Measurements from ENCODE around the gene EFCAB9.
"Not testable (repeated sequence)": the region's sequence is repeated elsewhere in the genome, so short reads cannot be mapped to it uniquely, and the experiment has no call there.

The EFCAB9 gene

GRCh38 chr5:172188893-172189692 lies 4.9 kb upstream of the EFCAB9 start:
- DNase-seq (ENCODE audit: low read depth in 2 of 2) = no peak

GRCh38 chr5:172189693-172190296 lies 4.2 kb upstream of the EFCAB9 start:
- DNase-seq (ENCODE audit: low read depth in 2 of 2) = no peak

GRCh38 chr5:172194985-172195774 lies 1.2 kb downstream of the EFCAB9 start:
- no peak for DNase-seq (ENCODE audit: low read depth in 2 of 2)

- DNase-seq (ENCODE audit: low read depth in 2 of 2) = not testable (repeated sequence)
These were observed 3.8 kb downstream of the EFCAB9 start for GRCh38 chr5:172197775-172198174.

DNA sequence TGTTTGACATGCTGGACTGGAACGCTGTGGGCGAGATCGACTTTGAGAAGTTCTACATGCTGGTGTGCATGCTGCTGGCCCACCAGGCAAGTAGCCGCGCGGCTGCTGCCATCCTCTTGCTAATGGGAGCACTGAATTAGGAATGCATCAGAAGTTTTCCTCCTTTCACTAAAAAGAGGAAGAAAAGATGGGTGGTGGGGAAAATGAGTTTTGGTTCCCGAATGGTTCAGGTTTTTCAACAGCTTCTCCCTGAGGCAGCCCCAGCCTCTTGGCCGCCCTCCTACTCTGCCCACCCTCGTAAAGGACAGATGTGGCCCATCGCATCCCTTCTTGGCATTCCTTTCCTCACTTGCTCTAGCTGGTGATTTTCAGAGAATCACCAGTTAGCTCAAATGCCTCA lies 5.5 kb downstream of the EFCAB9 start:
- DNase-seq (ENCODE audit: low read depth in 2 of 2) = no peak

GRCh38 chr5:172200476-172200875 lies 6.5 kb downstream of the EFCAB9 start:
- no peak for DNase-seq (ENCODE audit: low read depth in 2 of 2)

- not testable (repeated sequence) for DNase-seq (ENCODE audit: low read depth in 2 of 2)
These were observed 12.0 kb downstream of the EFCAB9 start for GRCh38 chr5:172205984-172206383.

- no peak for DNase-seq (ENCODE audit: low read depth in 2 of 2)
These were observed 13.5 kb downstream of the EFCAB9 start for GRCh38 chr5:172207511-172207910.

GRCh38 chr5:172209714-172210113 lies 15.7 kb downstream of the EFCAB9 start:
- DNase-seq (ENCODE audit: low read depth in 2 of 2) = no peak

DNA sequence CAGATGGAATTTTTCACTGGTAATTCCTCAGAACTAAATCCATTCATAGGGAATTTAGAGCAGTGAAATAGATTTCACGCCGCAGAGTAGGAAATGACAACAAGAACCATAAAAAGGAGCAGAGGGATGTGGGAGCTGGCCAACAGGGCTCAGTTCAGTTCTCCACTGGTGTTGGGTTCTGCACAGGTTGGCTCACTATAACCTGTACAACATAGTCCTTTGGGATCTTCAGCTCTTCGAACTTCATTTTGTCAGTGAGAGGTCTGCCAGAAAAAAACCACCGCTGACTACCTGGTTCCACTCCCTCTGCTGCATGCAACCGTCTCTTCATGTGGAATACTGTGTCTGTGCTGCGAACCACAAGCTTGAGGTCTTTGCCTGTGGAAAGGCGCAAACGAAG lies 17.7 kb downstream of the EFCAB9 start:
- no peak for DNase-seq (ENCODE audit: low read depth in 2 of 2)

DNA sequence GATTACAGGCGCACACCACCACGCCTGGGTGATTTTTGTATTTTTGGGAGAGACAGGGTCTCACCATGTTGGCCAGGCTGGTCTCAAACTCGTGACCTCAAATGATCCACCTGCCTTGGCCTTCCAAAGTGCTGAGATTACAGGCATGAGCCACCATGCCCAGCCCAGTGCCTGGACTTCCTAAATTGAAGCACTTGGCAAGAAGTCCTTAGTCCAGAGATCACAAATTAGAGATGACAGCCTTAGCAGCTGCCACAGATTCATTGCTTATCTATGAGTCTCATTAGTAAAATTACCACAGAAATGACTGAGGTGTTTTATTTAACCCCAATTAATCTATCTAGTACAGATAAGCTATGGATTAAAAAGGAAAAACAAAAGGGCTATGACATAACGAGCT lies 19.2 kb downstream of the EFCAB9 start:
- DNase-seq (ENCODE audit: low read depth in 2 of 2) = no peak

DNA sequence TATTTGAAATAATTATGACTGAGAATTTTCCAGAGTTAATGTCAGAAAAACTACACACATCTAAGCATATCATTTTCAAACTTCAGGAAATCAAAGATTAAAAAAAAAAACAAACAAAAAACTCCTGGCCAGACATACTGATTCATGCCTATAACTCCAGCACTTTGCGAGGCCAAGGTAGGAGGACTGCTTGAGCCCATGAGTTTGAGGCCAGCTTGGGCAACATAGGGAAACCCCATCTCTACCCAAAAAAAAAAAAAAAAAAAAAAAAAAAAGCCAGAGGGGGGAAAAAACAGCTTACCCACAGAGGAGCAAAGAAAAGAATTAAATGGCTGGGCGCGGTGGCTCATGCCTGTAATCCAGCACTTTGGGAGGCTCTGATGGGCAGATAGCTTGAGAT lies 22.4 kb downstream of the EFCAB9 start:
- no peak for DNase-seq (ENCODE audit: low read depth in 2 of 2)

DNA sequence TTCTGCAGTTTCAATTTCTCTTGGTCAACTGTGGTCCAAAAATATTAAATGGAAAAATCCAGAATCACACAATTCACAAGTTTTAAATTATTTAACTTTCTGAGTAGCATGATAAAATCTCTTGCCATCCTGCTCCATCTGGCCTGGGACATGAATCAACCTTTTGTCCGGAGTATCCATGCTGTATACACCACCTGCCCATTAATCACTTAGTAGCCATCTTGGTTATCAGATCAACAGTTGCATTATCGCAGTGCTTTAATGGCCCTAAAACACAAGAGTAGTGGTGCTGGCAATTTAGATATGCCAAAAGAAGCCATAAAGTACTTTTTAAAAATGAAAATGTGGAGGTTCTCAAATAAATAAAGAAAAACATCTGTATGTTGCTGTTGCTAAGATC lies 25.3 kb downstream of the EFCAB9 start:
- no peak for DNase-seq (ENCODE audit: low read depth in 2 of 2)

GRCh38 chr5:172223901-172224873 lies 30.2 kb downstream of the EFCAB9 start:
- peak; percentile 62 for DNase-seq (ENCODE audit: low read depth in 2 of 2)

DNA sequence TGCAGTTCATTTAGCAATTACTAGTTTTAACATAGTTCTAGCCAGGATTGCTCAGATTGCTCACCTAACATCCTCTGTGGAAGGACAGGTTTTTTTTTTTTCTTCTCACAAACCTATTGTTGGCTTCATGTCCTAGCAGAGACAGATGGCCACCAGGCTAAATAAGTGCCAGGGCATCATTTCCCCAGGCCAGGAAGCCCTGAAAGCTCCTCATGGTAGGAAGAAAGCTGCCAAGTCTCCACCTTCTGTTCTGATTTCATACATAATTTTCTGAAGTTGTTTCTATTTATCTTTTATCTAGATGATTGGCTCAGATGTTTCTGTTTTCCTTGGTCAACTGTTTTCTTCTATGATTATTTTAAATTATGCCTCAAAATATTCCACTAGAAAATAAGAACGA lies 31.0 kb downstream of the EFCAB9 start:
- DNase-seq (ENCODE audit: low read depth in 2 of 2) = no peak

DNA sequence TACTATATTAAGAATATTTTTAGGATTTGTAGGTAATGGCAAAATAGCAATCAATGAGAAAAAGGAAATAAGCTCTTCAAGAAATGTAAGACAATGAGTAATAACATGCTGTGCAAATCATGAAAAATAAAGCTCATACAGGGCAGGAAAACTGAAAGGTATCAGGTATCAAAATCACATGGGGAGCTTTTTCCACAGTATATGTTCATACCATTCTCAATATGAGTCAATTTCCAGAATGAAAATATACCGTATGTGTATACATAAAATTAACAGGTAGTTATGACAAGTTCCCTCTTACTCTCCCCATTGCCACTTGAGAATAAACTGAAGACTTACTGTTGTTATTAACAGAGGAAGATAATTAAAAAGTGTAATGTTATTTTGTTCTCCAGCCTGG lies 35.9 kb downstream of the EFCAB9 start:
- no peak for DNase-seq (ENCODE audit: low read depth in 2 of 2)

GRCh38 chr5:172234031-172234430 lies 40.1 kb downstream of the EFCAB9 start:
- DNase-seq (ENCODE audit: low read depth in 2 of 2) = no peak

DNA sequence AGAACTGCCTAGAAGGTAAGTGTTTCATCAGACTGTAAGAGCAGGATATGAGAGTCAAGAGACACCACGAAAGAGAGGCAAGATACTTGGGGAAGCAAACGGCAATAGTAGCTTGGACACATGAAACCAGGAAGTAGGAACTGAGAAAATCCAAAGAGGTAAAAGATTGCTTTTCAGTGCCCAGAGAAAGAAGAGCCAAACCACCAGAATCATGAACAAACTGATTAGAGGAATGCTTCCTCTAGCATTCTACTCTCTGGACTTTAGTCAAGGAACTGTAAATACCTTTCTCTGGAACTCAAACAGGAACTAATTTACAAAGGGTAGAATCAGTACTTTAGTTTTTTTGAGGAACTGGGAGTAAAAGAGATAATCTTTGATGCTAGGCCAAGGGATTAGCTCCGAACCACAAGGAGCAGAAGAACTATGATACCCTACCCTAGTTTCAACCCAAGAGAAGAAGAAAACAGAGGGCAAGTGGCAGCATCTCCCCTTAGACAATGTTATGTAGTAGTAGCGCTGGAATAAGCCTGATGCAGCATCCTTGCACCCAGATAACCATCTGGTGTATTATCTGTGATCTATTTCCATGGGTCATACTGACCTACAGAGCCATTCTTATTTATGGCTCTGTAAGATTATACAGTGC lies 41.3 kb downstream of the EFCAB9 start:
- no peak for DNase-seq (ENCODE audit: low read depth in 2 of 2)

DNA sequence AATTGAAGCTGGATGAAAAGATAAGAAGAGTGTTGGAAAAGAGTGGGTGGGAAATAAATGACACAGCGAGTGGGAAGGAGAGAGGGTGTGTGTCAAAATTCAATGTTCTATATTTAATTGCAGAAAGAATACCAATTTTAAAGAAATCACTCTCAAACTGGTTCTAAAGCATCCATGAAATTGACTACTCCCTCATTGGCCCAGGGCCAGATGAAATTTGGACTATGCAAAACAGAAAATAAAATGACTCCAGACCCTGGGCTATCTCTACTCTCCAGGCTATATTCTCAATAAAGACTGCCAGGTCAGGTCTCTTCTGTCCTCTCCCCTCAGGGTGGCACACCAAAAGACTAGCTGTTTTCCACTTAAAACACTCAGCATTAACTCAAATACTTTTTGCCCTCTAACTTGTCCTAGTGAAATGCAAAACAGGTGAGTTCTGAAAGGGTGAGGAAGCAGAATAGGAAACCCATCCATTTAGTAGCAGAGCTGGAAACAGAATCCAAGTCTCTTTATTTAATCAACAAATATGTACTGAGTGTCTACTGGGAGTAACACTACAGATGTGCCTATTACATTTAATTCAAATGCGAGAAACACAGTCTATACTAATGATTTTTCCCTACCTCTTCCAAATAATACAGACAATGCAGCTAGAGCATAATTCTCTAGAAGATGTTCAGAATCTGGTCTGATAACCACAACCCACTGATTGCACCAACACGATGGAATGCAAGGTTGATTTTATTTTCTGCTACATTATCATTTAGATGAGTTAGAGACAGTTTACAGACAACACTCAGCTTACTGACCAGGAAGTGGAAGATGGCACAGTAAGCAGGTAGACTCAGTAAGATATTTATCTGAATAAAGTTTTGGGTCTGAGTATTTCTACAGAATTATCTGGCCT lies 42.1 kb downstream of the EFCAB9 start:
- no peak for DNase-seq (ENCODE audit: low read depth in 2 of 2)

- no peak for DNase-seq (ENCODE audit: low read depth in 2 of 2)
These were observed 44.4 kb downstream of the EFCAB9 start for GRCh38 chr5:172238334-172238733.

Data from stimulated activated CD4-positive, alpha-beta T cell treated with anti-CD3 and anti-CD28 coated beads, Interleukin-15, amount 100 ng/mL, for 48 hours (primary cell).